Heart left ventricle (tissue), 16 donors: Measurements from ENCODE around the gene GIGYF1. TPM values are rescaled to one million over a fixed set of nuclear protein-coding genes. Genes with fewer than 3 reads are reported as not detected.
"Not testable (repeated sequence)": the region's sequence is repeated elsewhere in the genome, so short reads cannot be mapped to it uniquely, and the experiment has no call there.

Experiments used
- ATAC-seq, 4 donors: fragments of 200-7000 bp; cut with Tn5 transposase; one replicate each; pipeline ENCODE4 v1.9.1; 2020 to 2022; ENCODE audit warnings: moderate library complexity in 4 of 4, mild to moderate bottlenecking in 3 of 4, moderate number of reproducible peaks in 1 of 4
- DNase-seq, 5 donors: peaks; one replicate each; pipeline ENCODE4 v3.0.0-alpha.2; 2020
- H3K27ac ChIP-seq, 12 donors: fragments of 200-600 bp; sonication (generic) in 4 of 12; one replicate each; pipeline versions ENCODE4 v1.5.0 to v1.8.0; 2016 to 2022; ENCODE audit warnings: mild to moderate bottlenecking in 2 of 12
- H3K27me3 ChIP-seq, 9 donors: fragments of 200-600 bp; sonication (generic) in 2 of 9; one replicate each; pipeline versions ENCODE4 v1.5.1 to v1.8.0; 2016 to 2022; ENCODE audit warnings: mild to moderate bottlenecking in 3 of 9
- H3K36me3 ChIP-seq, 9 donors: fragments of 200-600 bp; sonication (generic) in 2 of 9; one replicate each; pipeline versions ENCODE4 v1.5.0 to v1.8.0; 2018 to 2022; ENCODE audit warnings: mild to moderate bottlenecking in 2 of 9
- H3K4me1 ChIP-seq, 12 donors: fragments of 200-600 bp; sonication (generic) in 4 of 12; one replicate each; pipeline versions ENCODE4 v1.5.0 to v1.8.0; 2016 to 2022; ENCODE audit warnings: mild to moderate bottlenecking in 3 of 12
- H3K4me3 ChIP-seq, 12 donors: fragments of 200-600 bp; sonication (generic) in 4 of 12; one replicate each; pipeline versions ENCODE4 v1.5.0 to v1.8.0; 2017 to 2022; ENCODE audit warnings: mild to moderate bottlenecking in 9 of 12, moderate library complexity in 4 of 12
- H3K9me3 ChIP-seq, 12 donors: fragments of 200-600 bp; sonication (generic) in 4 of 12; one replicate each; pipeline versions ENCODE4 v1.5.0 to v1.8.0; 2016 to 2022; ENCODE audit warnings: mild to moderate bottlenecking in 1 of 12
- POLR2A ChIP-seq, 2 donors: fragments of 450-650 bp; IDR thresholded peaks; one replicate each; pipeline ENCODE4 v1.6.1; 2017; ENCODE audit warnings: antibody characterized with exemption in 2 of 2, mild to moderate bottlenecking in 2 of 2, moderate library complexity in 2 of 2
- WGBS, 4 donors: extraction: QIAGEN DNeasy Blood & Tissue Kit in 2 of 4; methylation state at CpG; one replicate each; pipeline versions ENCODE4 v1.1.5 to v1.1.7; 2013 to 2018; 5-methylcytosine and 5-hydroxymethylcytosine counted together
- intact Hi-C, 10 donors: fragments of 100-400 bp; cut with DNase I; formaldehyde crosslinking; loops; one replicate each; pipeline versions ENCODE4 v1.11.1 to v1.14.2; 2022
- polyA plus RNA-seq, 2 donors: library from polyadenylated mRNA; stranded (reverse); fragments of 200-250 nt; gene quantifications; one replicate each; pipeline ENCODE4 v1.2.3, GENCODE V29; 2013
- total RNA-seq, 9 donors: library from RNA; depleted of rRNA in 2 of 9; stranded (reverse); fragments of >200 nt in 2 of 9; fragmentation: NEBNext Ultra II Directional in 3 of 9; extraction: Animal tissue kit (Norgen Biotek cat#: 25700) in 3 of 9; gene quantifications; one replicate each; pipeline versions ENCODE4 v1.1.0 to v1.2.4, GENCODE V29; 2016 to 2023
- TF ChIP-seq, protein P1 (sequence below), 12 donors: fragments of 200-600 bp; sonication (generic) in 4 of 12; IDR thresholded peaks; one replicate each; pipeline versions ENCODE4 v1.5.0 to v1.8.0; 2018 to 2022; ENCODE audit warnings: antibody characterized with exemption in 12 of 12, mild to moderate bottlenecking in 5 of 12
- donor health status: ischemic (EF 13 %, LVEDD 7.1; RV severe dilation, severe dysfunction).
- donor health status: healthy with polysubstance abuse.
- donor health status: DM: no; HTN: yes; CAD: no.
- donor health status: DM: no; HTN: no; CAD: no.
- donor health status: ischemic (EF 25% LVEDD 6.9; RV normal size, moderate dysfunction).
- donor health status: ischemic (EF 25% LVEDD 5.7; RV mildly dilated, moderate dysfunction).
- donor health status: healthy.
- donor health status: DM: yes; HTN: yes; CAD: no.
- donor health status: ischemic (EF 35%, LVEDD 5.7; RV mildly dilated, moderate dysfunction).
- donor health status: nonischemic (EF 11% LVEDD 7.7; RV severe dilation, severe dysfunction).
- donor health status: DM: yes; HTN: yes; CAD: no.
- donor health status: PGD.
- donor health status: ischemic (EF 29% LVEDD 5.4; RV normal size, mild dysfunction).
- donor health status: nonischemic (EF 23%, LVEDD 6.1; RV moderate dilation, normal function).

Gene GIGYF1
- total and polyA plus RNA-seq, 11 donors = 12.9 to 31.7 (median 23.2) TPM

- H3K9me3 ChIP-seq = no peaks in the 10 kb centered on the region
- H3K4me1 ChIP-seq = peaks cover 0 to 3% (median 0%) of the 10 kb centered on the region in 12 donors
- intact Hi-C loops = loop anchor here in 3 of 10 donors (5.0 to 10.0 kb wide), 4 partner anchors 162 to 262 kb away; partner anchors contain the start of gene SPACDR (in 1 of the 3)
- WGBS, 4 donors = 59 to 68% (median 63%) methylated on average over 12 of the region's 12 CpGs
- DNase-seq (peak in 1 of 5 donors; percentile 3), ATAC-seq (no peak)
- H3K4me3 ChIP-seq = no peak overlapping the region
- peaks cover 0 to 37% (median 9%) of the 10 kb centered on the region in 9 donors for H3K27me3 ChIP-seq
- TF ChIP-seq POLR2A (IDR thresholded peaks at IDR 0.05) = no peak
- TF ChIP-seq, protein P1, sequence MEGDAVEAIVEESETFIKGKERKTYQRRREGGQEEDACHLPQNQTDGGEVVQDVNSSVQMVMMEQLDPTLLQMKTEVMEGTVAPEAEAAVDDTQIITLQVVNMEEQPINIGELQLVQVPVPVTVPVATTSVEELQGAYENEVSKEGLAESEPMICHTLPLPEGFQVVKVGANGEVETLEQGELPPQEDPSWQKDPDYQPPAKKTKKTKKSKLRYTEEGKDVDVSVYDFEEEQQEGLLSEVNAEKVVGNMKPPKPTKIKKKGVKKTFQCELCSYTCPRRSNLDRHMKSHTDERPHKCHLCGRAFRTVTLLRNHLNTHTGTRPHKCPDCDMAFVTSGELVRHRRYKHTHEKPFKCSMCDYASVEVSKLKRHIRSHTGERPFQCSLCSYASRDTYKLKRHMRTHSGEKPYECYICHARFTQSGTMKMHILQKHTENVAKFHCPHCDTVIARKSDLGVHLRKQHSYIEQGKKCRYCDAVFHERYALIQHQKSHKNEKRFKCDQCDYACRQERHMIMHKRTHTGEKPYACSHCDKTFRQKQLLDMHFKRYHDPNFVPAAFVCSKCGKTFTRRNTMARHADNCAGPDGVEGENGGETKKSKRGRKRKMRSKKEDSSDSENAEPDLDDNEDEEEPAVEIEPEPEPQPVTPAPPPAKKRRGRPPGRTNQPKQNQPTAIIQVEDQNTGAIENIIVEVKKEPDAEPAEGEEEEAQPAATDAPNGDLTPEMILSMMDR (IDR thresholded peaks at IDR 0.05) = no peak
- H3K27ac ChIP-seq = no peak overlapping the region
- no peaks in the 10 kb centered on the region for H3K36me3 ChIP-seq
Observed at GRCh38 chr7:100726996-100727761, 33.1 kb upstream of the GIGYF1 start.

DNA sequence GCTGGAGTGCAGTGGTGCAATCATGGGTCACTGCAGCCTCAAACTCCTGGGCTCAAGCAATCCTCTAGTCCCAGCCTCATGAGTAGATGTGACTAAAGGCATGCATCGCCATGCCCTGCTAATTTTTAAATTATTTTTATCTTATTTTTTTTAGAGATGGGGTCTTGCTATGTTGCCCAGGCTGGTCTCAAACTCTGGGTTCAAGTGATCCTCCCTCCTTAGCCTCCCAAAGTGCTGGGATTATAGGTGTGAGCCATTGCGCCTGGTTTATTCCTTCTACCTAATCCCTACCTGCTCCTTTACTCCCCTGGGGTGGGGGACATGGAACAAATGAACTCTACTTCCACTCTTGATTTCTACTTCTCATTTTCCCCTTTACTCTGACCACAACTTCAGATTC lies 30.3 kb upstream of the GIGYF1 start:
- intact Hi-C loops = loop anchor here in 2 of 10 donors (10.0 kb wide), 2 partner anchors 160 to 260 kb away; partner anchors contain the start of gene SPACDR (in 1 of the 2)
- 91 to 95% (median 92%) methylated on average over 2 of the region's 2 CpGs for WGBS, 4 donors
- Histone ChIP-seq H3K4me1 (peaks cover 0 to 11% (median 0%) of the 10 kb centered on the region in 12 donors), H3K27me3 (peaks cover 11 to 57% (median 33%) of the 10 kb centered on the region in 9 donors)
- H3K27ac ChIP-seq, ATAC-seq, H3K9me3 ChIP-seq, H3K36me3 ChIP-seq, DNase-seq, H3K4me3 ChIP-seq: not testable (repeated sequence)

DNA sequence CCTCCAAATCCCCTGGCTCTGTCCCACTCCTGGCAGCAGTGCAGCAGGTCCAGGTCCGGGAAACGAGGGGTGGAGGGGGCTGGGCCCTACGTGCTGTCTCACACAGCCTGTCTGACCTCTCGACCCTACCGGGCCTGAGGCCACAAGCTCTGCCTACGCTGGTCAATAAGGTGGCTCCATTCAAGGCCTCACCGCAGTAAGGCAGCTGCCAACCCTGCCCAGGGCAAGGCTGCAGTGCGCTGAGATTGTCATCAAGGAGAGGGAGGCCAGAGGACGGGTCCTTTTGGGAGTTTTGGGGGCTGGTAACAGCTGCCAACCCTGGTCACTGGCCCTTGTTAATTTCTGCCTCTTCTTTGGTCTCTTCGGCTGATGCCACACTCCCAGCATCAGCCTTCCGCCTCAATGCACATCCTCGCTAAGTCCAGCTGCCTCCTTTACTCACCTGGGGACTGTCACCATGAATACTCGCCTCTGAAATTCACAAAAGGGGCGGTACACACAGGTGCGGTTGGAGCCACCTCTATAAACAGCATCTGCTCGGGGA lies 29.8 kb upstream of the GIGYF1 start:
- Histone ChIP-seq H3K9me3 (no peaks in the 10 kb centered on the region), H3K27me3 (peaks cover 11 to 61% (median 36%) of the 10 kb centered on the region in 9 donors), H3K4me1 (peaks cover 0 to 11% (median 0%) of the 10 kb centered on the region in 12 donors), H3K27ac (no peak overlapping the region), H3K36me3 (no peaks in the 10 kb centered on the region), H3K4me3 (no peak overlapping the region)
- TF ChIP-seq, protein P1 (IDR thresholded peaks at IDR 0.05) = no peak
- TF ChIP-seq POLR2A (IDR thresholded peaks at IDR 0.05) = no peak
- WGBS, 4 donors = 81 to 87% (median 83%) methylated on average over 16 of the region's 16 CpGs
- DNase-seq (peak in 1 of 5 donors; percentile 32), ATAC-seq (no peak)
- intact Hi-C loops = loop anchor here in 2 of 10 donors (10.0 kb wide), 2 partner anchors 159 to 259 kb away; partner anchors contain the start of gene SPACDR (in 1 of the 2)

- Histone ChIP-seq H3K9me3 (no peaks in the 10 kb centered on the region), H3K27me3 (peaks cover 11 to 61% (median 36%) of the 10 kb centered on the region in 9 donors), H3K4me3 (no peak overlapping the region), H3K36me3 (no peaks in the 10 kb centered on the region), H3K27ac (no peak overlapping the region), H3K4me1 (peaks cover 0 to 11% (median 0%) of the 10 kb centered on the region in 12 donors)
- no peak for ATAC-seq
- peak in 1 of 5 donors; percentile 38 for DNase-seq
- 80 to 84% (median 82%) methylated on average over 16 to 17 of the region's 17 CpGs for WGBS, 4 donors
- TF ChIP-seq POLR2A (IDR thresholded peaks at IDR 0.05) = no peak
- TF ChIP-seq, protein P1 (IDR thresholded peaks at IDR 0.05) = no peak
- intact Hi-C loops = loop anchor here in 2 of 10 donors (10.0 kb wide), 2 partner anchors 158 to 258 kb away; partner anchors contain the start of gene SPACDR (in 1 of the 2)
Observed at GRCh38 chr7:100722480-100723212, 28.6 kb upstream of the GIGYF1 start.
